Measurements from ENCODE around the gene SDK1.

DNA sequence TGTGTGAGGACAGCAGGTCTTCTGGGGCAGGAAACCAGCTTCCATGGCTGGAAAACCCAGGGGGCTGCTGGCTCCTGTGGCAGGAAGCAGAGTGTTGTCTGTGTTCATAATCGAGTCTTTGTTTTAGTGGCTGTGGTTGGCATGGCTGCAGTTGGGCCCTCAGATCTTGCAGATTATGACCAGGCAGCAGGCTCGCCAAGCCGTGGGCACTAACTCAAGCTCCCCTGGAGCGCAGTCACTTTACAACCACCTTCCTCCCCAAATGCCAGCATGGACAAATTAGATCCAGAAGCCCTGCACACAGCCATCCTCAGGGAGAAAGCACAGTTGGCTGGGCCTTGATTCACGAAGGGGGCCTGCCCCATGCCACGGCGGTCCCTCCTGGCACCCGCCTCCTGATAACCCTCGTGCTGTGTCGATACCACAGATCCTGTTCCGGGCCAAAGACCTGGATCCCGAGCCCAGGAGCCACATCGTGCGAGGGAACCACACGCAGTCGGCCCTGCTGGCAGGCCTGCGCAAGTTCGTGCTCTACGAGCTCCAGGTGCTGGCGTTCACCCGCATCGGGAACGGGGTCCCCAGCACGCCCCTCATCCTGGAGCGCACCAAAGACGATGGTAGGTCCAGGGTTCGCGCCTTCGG is 828.5 kb downstream of the SDK1 start:
- TF ChIP-seq, protein P1, sequence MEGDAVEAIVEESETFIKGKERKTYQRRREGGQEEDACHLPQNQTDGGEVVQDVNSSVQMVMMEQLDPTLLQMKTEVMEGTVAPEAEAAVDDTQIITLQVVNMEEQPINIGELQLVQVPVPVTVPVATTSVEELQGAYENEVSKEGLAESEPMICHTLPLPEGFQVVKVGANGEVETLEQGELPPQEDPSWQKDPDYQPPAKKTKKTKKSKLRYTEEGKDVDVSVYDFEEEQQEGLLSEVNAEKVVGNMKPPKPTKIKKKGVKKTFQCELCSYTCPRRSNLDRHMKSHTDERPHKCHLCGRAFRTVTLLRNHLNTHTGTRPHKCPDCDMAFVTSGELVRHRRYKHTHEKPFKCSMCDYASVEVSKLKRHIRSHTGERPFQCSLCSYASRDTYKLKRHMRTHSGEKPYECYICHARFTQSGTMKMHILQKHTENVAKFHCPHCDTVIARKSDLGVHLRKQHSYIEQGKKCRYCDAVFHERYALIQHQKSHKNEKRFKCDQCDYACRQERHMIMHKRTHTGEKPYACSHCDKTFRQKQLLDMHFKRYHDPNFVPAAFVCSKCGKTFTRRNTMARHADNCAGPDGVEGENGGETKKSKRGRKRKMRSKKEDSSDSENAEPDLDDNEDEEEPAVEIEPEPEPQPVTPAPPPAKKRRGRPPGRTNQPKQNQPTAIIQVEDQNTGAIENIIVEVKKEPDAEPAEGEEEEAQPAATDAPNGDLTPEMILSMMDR (conservative IDR thresholded peaks at IDR 0.05) = no peak
- no peak for TF ChIP-seq ZFX (IDR thresholded peaks at IDR 0.05)
